ENCODE measurements around the gene RNF32.
A peak's percentile ranks its signal among the peaks of the same experiment; 100 is the strongest.
"Not testable (repeated sequence)": the region's sequence is repeated elsewhere in the genome, so short reads cannot be mapped to it uniquely, and the experiment has no call there.

The RNF32 gene

GRCh38 chr7:156614434-156615264 lies 25.9 kb upstream of the RNF32 start:
- DNase-seq = no peak

- DNase-seq = peak; percentile 61
Observed at GRCh38 chr7:156616269-156617202, 24.0 kb upstream of the RNF32 start.

GRCh38 chr7:156617215-156617614 lies 23.4 kb upstream of the RNF32 start:
- DNase-seq = no peak

- DNase-seq = no peak
Observed at GRCh38 chr7:156618078-156618779, 22.3 kb upstream of the RNF32 start.

DNA sequence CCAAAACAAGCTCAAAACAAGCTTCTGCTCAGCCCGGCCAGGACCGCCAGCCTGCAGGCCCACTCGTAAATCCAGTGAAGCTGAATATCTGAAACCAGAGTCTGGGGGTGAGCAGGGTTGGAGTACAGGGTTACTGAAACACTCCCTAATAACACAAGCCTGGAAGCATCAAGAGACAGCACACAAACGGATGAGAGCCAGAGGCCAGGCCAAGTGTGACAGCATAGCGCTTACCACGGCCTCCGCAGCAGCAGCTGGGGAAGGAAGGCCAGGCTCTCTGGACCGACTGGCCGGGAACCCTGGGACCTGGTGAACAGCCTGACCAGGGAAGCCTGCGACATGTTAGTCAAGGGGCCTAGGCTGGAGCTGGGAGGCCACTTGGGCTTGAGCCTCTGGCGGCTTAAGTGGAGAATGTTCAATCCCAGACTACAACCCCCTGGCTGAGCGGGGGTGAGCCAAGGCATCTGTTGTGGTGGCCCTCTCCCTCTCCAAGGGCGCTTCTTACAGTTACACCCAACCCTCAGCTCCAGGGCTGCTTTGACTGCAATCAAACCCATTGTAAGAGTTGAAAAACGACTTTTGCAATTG lies 21.7 kb upstream of the RNF32 start:
- DNase-seq = no peak

GRCh38 chr7:156619488-156620290 lies 20.9 kb upstream of the RNF32 start:
- DNase-seq = not testable (repeated sequence)

DNA sequence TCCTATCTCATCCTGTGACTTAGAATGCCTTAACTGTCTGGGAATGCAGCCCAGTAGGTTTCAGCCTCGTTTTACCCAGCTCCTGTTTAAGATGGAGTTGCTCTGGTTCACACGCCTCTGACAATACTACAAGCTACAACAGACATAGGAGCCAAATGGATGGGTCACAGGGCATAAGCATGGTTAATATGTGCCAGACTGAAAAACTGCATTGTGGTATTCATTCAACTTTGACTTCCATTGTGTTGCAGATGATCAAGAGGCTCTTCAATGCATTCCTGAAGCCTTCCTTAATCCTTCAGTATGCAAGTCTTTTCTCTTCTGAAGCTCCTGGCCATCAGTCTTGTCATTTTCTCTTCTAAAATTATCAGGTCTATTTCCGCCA lies 20.3 kb upstream of the RNF32 start:
- no peak for DNase-seq

- DNase-seq = no peak
Observed at GRCh38 chr7:156621652-156622051, 18.9 kb upstream of the RNF32 start.

GRCh38 chr7:156625580-156625979 lies 15.0 kb upstream of the RNF32 start:
- no peak for DNase-seq

DNA sequence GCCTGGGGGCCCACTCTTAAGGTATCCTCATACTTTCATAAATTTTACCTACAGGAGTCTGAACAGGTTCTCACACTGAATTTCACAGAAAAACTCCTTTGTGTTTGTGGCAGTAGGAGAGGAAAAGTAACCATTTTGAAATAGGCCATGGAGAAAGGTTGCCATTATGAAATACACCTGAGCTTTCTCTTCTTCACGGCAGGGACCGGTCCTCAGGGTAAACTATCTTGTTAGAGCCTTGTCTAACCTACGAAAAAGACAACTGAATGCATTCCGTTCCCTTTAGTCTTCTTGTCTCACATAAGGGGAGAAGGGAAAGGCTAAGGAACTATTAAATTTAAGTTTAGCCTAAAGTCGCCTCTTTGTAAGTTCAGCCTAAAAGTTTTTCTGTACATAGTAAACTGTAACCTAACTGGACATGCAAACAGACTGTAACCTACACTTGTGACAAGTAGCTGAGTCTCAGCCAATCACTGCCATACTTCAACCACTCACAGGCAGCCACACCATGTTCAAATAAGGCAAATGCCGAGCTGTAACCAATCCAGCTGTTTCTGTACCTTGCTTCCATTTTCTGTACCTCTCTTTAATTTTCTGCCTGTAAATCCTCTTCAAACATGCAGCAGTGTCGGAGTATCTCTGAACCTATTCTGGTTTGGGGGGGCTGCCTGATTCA lies 14.2 kb upstream of the RNF32 start:
- DNase-seq = no peak

- DNase-seq = no peak
Observed at GRCh38 chr7:156628562-156628961, 12.0 kb upstream of the RNF32 start.

- no peak for DNase-seq
Observed at GRCh38 chr7:156629873-156630272, 10.7 kb upstream of the RNF32 start.

GRCh38 chr7:156634117-156634516 lies 6.5 kb upstream of the RNF32 start:
- no peak for DNase-seq

GRCh38 chr7:156635529-156636385 lies 4.8 kb upstream of the RNF32 start:
- no peak for DNase-seq

DNA sequence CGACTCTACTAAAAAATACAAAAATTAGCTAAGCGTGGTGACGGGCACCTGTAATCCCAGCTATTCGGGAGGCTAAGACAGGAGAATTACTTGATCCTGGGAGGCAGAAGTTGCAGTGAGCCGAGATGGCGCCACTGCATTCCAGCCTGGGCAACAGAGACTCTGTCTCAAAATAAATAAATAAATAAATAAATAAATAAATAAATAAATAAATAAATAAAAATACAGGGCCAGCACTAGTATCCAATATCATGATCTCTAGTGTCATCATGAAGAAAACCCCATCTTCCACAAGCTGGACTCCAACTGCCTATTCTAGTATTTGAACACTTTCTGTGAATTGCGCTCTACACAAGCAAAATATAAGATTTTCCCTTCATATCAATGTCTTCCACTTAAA lies 3.5 kb upstream of the RNF32 start:
- not testable (repeated sequence) for DNase-seq

- DNase-seq = no peak
Observed at GRCh38 chr7:156638443-156639077, 2.0 kb upstream of the RNF32 start.

DNA sequence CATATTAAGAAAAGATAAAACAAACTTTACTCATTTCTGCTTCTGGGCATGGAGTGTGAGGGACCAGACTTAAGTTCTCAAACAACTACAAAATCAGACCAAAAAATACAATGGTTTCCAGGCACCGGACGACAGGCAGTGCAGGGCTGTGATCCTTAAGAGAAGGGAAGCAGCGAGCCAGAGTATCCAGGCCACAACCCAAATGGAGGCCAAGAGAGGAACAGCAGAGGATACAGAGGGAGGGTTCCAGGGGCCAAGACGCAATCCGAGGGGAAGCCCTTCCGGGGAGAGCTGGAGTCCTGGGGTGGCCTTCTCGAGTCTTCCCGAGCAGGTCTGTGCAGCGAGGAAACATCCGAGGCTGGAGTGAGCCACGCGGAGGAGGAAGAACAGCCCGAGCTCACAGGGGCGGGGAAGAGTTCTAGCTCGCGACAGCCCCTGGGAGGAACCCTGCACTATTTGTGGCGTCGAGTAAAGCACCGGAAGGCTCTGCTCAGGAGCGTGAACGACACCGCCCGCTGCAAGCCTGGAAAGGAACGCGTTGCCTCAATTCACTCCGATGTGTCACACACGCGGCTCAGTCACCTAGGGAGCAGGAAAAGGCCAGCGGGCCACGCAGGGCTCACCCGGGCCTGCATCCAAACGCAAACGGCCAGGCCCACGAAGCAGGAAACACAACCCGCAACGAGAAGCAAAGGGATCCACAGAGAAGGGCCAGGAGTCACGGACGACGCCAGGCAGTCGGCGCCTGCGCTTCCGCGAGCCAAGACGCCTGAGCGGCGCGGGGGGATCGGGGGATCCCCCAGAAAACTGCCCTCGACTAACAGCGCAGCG lies 933 bp upstream of the RNF32 start:
- DNase-seq = no peak

DNA sequence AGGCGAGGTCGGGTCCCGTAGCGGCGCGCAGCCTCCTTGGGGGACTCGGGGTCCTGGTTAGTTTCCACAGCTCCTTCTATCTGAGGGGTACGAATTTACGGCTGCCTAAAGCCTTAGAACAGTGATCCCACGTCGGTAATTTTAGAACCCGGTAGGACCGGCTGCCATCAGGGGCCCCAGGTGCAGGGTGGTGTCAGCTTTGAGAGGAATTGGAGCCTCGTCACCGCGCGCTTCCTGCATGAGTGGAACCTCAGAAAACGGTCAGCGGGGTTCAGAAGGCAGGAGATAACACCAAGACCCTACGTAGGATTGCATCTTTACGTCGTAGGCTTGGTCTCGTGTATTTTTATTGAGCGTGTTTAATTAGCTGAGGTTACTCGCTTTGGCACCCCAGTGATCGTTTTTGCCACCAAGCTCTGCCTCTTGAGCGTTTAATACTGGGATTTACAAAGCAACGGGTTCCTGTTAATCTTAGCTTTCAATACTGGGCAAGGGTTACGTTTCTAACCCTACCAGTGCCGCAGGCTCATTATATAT lies 443 bp downstream of the RNF32 start:
- no peak for DNase-seq
